DMS 273 treated with DMSO at 0.1 percent for 48 hours (cell line): Measurements from ENCODE around the gene TF.
"Not testable (repeated sequence)": the region's sequence is repeated elsewhere in the genome, so short reads cannot be mapped to it uniquely, and the experiment has no call there.

Experiments
- DNase-seq: peaks from one replicate; lab custom pipeline; 2025; lab: John Stamatoyannopoulos, UW

The TF gene

DNA sequence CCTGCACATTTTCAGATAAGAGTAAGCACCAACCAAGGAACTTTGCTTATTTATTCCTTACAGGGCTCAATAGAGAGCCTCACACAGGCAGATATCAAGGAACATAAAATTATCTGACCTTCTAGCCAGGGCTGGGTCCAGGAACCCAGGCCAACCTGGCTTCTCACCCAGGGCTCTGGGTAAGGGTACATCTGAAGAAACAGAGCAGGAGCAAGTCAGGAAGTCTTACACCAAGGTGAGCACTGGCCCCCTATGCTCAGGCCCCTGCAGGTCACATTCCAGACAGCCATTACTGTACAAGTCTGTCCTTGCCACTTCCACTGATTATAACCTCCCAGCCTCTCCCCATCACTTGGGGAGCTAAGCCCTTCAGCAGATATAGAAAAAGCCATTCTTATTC, 19.1 kb downstream of the TF start:
- no peak for DNase-seq

DNA sequence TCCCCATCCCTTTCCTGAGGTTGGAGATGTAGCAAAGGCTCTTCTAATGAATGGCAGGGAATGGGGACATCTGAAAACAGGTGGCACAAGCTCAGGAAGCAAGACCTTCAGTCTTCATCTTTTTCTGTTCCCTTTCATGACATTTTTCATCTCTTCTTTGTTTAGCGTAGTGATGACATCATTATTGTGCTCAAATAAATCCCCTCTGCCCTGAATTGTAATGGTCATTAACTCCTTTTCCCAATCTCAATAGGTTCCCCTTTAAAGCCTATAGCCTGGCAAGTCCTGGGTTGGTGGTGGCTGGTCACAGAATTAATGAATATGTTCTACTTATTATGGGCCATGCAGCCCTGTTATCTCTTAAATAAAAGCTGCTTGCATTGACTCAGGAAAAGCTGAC, 21.4 kb downstream of the TF start:
- DNase-seq, result no peak

DNA sequence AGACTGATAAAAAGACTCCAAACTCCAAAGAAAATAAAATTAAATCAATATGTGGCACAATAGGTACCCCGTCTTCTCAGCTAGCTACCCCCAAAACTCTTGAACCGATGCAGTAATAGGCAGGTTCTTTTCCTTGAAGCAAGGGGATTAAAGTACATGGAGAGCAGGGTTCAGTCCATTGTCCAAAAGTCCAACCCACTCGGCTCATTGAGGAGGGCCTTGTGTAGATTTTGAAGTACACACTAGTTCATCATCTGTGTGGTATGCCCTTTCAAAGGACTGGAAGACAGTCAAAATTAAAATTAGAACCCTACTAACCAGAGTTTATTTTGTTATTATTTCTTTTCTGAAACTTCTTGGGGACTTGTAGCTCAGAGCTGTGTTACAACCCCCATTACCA, 23.3 kb downstream of the TF start:
- no peak for DNase-seq

DNA sequence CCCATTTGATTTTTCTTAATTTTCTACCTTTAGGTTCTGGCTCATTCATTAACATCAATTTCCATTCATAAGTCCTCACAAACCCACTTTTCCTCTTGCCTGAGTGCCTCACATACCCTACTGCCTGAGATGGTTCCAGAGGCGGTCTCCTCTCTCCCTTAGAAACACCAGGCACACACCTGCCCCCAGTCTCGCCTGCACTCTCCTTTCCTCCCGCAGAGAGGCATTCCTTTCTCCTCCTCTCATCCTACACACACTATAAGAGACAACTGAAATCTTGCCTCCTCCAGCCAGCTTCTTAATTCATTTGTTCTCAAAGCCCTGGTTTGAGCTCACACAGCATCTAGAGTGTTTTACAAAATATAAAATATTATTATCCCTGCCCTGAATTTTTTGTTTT, 27.5 kb downstream of the TF start:
- no peak for DNase-seq

DNA sequence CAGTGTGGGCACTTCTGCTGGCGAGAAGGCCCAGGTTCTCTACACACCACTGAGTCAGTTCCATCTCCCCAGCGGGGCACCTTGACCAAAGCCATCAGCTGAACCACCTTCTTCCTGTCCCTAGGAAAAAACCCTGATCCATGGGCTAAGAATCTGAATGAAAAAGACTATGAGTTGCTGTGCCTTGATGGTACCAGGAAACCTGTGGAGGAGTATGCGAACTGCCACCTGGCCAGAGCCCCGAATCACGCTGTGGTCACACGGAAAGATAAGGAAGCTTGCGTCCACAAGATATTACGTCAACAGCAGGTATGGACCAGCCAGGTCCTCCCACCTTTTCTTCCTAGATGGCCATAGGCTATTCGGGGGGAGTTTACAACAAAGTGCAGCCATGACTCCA, 29.1 kb downstream of the TF start:
- DNase-seq, result no peak

DNA sequence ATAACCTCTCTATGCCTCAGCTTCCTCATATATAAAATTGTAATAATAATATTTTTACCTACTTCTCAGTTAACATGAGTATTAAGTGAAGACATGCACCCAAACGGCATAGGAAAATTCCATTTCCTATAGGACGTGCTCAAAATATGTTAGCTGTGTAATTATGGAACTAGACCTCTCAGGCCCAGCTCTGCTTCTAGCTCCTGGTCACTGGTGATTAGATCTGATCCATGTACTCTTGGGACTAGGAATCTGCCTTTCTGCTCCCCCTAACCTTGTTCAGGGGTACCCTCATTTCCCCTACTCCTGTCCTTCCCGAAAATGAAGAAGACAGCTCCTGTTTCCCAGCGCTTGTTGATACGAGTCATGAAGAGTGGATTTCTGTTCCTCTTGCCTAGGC, 29.6 kb downstream of the TF start:
- DNase-seq, result no peak

DNA sequence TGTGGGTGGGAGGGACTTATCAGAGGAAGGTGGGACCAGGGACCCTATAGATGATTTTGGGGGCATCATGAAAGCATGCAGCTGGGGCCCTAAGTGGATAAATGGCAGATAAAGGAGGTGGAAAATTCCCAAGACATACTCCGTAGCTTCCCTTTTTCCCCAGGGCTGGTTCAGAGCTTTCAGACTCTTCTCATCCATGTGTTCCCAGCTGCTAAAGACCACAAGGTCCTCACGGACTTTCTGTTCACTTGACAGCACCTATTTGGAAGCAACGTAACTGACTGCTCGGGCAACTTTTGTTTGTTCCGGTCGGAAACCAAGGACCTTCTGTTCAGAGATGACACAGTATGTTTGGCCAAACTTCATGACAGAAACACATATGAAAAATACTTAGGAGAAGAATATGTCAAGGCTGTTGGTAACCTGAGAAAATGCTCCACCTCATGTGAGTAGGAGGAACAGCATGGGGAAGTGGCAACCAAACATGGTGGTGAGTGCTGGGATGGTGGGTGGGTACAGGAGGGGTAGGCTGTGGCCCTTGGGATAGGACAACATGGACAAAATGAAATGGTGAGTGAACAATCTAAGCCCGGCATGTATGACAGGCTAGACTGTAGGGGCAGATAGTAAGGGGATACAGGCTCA, 30.7 kb downstream of the TF start:
- DNase-seq, result no peak

DNA sequence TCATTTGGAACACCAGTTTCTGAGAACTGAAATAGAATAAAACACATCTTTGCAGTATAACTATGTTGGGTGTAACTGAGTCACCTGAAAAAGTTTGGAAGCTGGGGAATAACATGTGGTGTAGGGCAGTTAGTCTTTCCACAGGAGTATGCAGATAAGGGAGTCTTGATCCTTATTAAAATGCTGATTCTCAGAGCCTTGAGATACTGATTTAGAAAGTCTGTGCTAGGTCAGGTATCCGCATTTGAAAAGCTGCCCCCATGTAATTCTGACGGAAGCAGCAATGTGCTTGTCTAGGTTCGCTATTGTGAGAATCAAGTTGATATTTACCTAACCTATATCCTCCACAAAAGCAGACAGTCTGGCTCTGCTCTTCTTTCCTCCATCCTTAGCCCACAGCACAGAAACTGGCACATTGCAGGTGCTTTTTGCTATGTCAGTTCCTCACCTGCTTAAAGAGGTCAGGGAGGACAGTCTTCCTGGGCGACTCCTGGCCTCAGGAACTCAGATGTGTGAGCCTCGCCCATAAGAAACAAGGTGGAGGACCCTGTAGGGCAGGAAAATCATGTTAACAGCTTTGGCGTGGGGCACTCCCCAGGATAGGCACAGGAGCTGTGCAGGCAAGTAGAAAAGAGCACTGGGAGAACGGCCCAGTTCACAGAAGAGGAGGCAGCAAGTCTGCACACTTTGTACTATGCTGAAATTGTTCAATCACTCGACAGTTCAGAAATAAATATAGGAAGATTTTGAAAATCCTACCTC, 31.8 kb downstream of the TF start:
- no peak for DNase-seq

DNA sequence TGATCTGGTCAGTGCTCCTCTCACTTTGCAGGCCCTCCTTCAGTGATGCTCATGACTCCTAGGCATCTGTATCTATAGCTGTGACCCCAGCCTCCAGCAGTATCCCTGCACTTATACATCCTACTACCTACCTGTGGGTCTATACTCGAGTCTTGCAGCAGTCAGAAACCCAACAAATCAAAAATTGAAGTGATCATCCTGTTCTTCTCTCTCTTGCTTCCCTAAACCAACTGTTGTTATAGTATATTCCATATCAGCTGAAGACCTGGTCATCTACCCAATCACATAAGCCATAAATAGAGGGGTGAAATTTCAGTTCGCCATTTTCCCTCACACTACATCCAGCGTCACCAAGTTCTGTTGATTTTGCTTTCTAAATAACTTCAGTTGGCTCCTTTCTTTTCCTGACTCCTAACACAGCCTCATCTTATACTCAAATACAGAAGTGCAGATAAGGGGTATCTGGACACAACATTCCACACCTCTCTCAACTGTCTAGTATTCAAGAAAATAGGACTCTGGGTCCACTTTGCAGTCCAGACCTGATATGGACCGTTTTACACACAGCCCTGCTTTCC, 33.5 kb downstream of the TF start:
- no peak for DNase-seq

DNA sequence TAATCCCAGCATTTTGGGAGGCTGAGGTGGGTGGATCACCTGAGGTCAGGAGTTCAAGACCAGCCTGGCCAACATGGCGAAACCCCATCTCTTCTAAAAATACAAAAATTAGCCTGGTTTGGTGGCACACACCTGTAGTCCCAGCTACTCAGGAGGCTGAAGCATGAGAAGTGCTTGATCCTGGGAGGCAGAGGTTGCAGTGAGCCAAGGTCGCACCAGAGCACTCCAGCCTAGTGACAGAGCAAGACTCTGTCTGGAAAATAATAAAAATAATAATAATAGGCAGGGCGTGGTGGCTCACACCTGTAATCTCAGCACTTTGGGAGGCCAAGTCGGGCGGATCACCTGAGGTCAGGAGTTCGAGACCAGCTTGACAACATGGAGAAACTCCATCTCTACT, 34.6 kb downstream of the TF start:
- DNase-seq, result not testable (repeated sequence)

DNA sequence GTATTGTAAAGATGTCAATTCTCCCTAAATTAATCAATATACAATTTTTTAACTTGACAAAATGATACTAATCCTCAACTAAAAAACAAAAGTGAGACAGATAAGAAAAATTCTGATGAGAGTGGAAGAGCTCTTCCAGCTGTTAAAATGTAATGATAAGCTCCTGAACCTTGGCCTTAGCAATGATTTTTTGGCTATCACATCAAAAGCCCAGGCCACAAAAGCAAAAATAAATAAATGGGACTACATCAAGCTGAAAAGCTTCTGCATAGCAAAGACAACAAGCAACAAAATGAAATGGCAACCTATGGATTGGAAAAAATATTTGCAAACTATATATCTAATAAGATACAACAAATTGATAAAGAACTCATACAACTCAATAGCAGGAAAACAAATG, 35.4 kb downstream of the TF start:
- DNase-seq, result no peak

DNA sequence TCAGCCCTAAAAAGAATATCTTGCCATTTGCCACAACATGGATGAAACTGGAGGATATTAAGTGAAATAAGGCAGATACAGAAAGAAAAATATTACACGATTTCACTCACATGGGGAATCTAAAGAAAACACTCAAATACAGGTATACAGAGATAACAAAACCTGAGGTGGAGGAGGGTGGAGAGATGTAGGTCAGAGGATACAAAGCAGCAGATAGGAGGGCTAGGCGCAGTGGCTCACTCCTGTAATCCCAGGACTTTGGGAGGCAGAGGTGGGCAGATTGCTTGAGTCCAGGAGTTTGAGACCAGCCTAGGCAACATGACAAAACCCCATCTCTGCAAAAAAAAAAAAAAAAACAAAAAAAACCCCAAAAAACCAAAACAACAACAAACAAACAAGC, 36.3 kb downstream of the TF start:
- DNase-seq, result no peak

DNA sequence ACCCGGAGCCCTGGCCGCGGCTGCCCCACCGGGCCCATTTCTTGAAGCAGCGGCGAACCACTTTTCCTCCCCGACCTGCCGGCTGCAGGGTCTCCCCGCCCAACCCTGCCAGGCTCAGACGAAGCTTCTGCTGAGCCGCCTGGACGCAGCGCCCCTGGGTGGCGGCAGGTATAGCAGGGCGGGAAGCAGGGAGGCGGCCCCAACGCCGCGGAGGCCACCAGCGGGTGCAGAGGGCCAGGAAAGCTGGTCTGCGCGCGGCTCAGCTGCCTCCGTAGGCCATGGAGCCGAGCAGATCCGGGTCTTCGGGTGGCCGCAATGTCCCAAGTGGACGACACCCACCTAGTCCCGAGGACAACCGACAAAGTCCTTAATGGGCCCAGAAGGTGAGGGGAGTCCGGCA, 37.6 kb downstream of the TF start:
- DNase-seq, result no peak

DNA sequence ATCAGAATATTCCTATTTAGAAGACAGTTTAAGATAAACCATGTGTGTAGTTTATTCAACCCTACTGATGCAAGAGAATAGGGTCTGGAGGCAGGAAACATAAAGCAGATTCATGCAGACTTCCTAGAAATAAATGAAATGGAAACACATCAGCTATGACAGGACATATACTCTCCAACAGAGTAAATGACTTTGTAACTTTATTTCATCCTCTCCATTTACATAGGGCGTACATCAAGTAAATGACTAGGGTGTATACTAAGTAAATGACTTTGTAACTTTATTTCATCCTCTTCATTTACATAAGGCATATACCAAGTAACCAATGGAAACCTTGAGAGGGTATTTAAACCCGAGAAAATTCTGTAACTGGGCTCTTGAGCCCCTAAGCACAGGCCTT, 41.8 kb downstream of the TF start:
- DNase-seq, result no peak

DNA sequence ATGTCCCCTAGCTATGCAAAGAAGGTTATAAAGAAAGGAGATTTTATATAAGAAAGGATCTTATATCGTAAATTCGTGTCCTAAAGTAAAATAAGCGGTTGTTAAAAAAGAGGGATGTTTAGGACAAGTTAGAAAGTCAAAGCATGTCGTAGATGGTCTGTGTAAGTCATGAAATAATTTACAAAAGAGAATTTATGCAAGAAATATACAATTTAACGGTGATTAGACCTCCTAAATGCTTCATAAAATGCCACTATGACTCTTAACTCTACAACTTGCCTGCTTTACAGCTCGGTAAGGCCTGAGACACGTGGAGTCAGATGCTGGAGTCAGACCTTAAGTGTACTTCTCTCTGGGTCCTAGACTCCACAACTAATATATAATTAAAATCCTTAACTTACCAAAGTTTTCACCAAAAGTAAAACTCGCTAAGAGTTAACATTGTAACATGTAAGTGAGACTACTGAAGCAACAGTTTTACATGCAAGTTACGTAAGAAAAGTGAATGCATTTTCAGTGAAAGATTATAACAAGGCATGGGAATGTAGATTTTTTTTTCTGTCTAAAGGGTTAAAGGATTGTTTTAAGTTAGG, 46.1 kb downstream of the TF start:
- no peak for DNase-seq

DNA sequence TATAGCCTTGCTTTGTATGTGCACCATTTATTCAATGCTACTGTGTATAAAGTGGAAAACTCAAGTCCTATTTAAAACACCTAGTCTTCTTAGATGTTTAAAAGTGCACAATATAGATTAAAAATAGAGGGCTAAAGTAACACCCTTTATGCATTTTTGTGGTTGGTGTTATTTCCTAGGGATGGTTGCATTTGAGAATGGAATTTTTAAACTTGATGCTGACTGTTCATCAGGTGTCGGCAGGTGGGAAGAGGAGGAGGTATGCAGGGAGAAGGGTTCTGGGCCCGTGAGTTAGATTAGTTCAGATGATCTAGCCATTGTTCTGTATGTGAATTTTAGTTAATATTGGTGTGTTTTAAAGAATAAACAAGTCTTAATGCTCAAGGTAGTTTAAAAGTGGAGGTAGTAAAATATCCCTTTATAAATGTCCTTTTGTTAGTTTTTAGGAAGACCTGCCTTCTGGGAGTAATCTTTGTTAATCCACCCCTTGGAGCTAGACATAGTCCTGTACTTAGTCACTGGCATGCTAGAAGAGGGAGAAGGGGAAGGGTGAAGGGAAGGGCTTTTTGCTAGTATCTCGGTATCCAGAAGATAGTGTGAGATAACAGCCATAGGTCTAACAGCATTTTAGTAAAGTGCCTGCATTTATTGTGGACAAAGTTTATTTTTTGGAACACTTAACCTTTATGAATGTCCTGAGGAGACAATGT, 51.4 kb downstream of the TF start:
- DNase-seq, result no peak

DNA sequence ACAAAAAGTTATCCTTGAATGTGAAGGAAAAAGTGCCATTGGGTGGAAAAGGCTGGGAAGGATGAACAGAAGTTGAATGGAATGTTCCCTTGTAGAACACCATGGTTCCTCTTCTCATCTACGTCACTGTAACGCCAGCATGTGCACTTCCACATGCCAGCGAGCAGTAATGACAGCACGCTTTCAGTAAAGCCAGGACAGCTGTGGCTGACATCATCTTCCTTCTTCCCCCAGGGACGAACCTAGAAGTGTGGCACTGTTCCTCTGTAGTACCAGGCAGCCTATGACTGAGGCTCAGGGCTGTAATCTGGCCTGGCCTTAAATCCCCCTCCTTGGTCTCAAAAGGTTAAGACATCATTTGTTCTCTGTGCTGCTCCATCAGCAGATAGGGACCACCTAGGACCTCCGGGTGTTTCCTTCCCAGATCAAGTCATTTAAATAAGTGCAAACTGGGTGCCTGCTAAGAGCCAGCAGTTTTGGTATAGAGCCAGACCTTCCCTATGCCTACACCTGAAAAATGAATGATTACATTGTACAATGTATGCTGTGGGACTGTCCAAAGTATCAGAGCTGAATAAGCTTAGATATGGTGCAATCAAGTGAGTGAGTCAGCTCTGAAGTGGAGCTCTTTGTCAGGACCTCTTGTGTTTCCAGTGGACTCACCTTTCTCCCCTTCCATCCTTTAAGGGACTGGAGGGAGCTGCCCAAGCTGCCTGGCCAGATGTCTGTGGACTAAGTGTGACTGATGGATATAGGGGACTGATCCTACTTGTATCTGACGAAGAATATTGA, 53.8 kb downstream of the TF start:
- DNase-seq, result no peak

DNA sequence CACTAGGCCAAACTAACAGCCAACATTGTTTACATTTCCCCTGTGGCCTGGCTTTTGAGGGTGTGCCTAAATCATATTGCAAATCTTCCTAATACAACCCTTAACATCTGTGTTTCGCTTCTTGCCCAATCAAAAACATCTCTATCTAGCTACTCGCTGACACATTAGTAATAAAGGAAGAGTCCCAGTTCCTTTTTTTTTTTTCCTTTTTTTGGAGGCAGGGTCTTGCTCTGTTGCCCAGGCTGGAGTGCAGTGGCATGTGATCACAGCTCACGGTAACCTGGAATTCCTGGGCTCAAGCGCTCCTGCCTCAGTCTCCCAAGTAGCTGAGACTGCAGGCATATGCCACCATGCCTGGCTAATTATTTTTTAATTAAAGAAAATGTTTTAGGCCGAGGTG, 57.3 kb downstream of the TF start:
- DNase-seq, result no peak

DNA sequence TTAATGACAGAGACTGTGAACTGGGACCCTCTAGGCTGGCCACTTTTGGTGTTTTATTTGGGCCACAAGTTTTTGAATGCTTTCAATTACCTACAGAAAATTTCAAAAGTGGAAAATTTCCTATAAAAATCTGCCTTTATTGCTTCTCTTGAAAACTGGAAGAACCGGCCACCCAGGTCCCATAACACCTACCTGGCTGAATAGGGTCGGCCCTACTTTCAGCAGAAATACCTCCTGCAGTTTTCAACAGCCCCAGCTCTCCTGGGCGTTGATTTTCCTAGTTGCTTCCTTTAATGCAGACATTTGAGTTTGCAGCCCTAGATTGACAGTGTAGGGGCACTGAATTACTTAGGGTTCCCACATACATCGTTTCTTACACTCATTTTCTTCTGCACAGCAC, 58.7 kb downstream of the TF start:
- DNase-seq, result no peak

DNA sequence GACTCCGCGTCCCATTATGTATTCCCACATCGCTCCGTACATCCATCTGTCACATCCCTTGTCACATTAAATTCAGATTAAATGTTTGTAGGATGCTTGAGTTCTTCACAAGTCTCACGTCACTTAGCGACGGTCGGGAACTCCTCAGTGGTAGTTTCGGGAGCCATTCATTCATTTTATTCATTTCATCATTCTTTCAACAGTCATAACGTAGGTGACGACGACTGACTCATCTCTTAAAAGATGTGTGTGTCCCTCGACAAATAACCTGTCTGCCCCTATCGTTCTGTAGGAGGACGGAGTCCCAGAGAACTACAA, 59.1 kb downstream of the TF start:
- no peak for DNase-seq

DNA sequence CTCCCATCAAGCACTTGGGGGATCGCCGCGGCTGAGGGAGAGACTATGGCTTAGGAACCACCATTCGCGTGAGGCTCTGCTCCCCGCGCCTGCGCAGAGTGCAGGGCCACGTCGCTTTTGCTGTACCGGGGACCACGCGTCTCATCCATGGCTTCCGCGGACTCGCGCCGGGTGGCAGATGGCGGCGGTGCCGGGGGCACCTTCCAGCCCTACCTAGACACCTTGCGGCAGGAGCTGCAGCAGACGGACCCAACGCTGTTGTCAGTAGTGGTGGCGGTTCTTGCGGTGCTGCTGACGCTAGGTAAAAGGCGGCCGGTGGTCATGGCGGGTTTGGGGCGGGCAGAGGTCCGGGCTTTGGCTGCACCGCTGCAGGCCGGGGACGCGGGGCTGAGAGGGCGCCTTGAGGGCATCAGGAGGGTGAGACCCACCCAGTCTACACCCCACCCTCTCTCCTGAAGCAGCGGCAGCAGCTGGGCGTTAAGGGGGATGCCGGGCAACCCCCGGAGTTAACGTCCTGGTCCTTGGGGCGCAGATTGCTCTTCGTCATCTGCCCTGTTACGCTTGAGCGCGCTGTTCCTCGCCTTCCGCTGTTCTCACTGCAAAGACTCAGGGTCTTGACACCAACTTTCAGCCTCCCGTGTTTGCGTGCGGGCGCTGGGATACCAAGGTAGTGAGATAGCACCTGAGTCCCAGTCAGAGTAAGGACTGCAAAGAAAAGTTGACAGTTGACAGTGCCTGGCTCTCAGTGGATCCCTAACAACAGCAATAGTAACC, 59.7 kb downstream of the TF start, which contains the start of gene SRPRB:
Gene SRPRB, plus strand, starts transcription at position 114 of the 774 bp plus-strand sequence. Its CDS starts 34 bp downstream, at position 148.
- DNase-seq, result peak; percentile 94
